Dermis blood vessel endothelial cell (primary cell): ENCODE results near the gene ZNF865. TPM values are rescaled to one million over a fixed set of nuclear protein-coding genes. Genes with fewer than 3 reads are reported as not detected.
"Not testable (repeated sequence)": the region's sequence is repeated elsewhere in the genome, so short reads cannot be mapped to it uniquely, and the experiment has no call there.

Experiments
- DNase-seq: peaks from one replicate; pipeline ENCODE4 v3.0.0; 2010
- total RNA-seq: library from RNA; depleted of rRNA; stranded (reverse); fragments of >200 nt; gene quantifications from 2 replicates; pipeline ENCODE4 v1.2.3, GENCODE V29; 2014

The ZNF865 gene
- total RNA-seq = 1.4 and 2.6 TPM in 2 replicates

GRCh38 chr19:55605637-55606470 lies at the start of gene ZNF865:
ZNF865 (plus strand) TSS chr19:55605647; CDS start chr19:55613619, 7,972 bp downstream.
- DNase-seq = peak; percentile 93

DNA sequence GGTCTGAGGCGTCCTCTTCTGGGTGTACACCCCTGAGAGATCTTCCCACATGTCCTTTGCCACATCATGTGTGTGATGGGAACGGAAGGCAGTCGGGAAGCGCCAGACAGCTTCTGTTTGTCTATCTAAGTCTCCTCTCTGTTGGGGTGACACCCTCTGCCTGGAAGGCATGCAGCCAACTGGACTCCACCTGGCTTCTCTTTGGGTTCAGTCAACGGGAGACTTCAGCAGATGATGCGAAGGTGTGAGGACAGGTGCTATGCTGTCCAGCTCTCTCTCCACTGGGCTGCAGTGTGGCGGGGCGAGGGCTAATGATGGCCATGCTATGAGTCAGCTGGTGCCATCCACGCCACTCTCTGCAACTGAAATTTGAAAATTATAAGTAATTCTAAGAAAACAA lies 45.8 kb upstream of the ZNF865 start:
- DNase-seq = no peak

DNA sequence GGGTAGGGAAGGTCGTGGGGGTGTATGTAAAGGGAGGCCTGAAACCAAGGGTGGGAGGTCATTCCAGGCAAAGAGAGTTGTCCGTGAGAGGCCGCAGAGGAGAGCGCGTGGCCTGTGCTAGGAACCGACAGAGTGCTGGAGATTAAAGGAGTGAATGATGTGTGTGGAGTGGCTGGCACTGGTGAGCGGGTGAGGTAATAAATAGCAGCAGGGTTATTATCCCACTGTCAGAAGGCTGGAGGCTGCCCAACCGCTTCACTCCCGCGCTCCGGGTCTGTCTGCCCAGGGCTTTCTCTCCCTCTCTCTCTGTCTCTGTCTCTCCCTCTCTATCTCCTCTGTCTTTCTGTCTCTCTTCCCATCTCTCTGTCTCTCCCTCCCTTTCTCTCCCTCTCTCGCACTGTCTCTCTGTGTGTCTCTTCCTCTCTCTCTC lies 42.2 kb upstream of the ZNF865 start:
- DNase-seq = no peak

- DNase-seq = no peak
Observed at GRCh38 chr19:55566823-55567222, 38.6 kb upstream of the ZNF865 start.

GRCh38 chr19:55567708-55568328 lies 37.6 kb upstream of the ZNF865 start:
- DNase-seq = no peak

DNA sequence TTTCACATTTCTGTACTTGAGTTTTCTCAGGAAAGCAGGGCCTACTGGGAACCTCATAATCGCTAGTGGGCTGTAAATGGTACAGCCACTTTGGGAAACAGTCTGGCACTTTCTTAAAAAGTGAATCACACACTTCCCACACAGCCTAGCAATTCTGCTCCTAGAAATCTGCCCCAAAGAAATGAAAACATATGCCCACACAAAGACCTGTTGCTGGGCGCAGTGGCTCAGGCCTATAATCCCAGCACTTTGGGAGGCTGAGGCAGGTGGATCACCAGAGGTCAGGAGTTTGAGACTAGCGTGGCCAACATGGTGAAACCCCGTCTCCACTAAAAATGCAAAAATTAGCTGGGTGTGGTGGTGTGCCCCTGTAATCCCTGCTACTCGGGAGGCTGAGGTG lies 36.0 kb upstream of the ZNF865 start:
- DNase-seq = not testable (repeated sequence)

GRCh38 chr19:55573929-55574328 lies 31.5 kb upstream of the ZNF865 start:
- DNase-seq = not testable (repeated sequence)

DNA sequence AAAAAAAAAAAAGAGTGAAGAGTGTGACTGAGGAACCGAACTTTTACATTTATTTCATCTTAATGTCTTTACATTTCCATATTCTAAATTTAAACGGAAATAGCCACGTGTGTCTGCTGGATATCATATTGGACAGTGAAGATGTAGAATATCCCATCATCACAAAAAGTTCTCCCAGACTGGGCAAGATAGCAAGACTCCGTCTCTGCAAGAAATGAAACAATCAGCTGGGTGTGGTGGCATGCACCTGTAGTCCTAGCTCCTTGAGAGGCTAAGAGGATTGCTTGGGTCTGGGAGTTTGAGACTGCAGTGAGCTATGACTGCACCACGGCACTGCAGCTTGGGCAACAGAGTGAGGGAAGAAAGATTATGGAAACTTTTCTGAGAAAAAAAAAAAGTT lies 28.7 kb upstream of the ZNF865 start:
- no peak for DNase-seq

- no peak for DNase-seq
Observed at GRCh38 chr19:55578031-55578760, 27.3 kb upstream of the ZNF865 start.

DNA sequence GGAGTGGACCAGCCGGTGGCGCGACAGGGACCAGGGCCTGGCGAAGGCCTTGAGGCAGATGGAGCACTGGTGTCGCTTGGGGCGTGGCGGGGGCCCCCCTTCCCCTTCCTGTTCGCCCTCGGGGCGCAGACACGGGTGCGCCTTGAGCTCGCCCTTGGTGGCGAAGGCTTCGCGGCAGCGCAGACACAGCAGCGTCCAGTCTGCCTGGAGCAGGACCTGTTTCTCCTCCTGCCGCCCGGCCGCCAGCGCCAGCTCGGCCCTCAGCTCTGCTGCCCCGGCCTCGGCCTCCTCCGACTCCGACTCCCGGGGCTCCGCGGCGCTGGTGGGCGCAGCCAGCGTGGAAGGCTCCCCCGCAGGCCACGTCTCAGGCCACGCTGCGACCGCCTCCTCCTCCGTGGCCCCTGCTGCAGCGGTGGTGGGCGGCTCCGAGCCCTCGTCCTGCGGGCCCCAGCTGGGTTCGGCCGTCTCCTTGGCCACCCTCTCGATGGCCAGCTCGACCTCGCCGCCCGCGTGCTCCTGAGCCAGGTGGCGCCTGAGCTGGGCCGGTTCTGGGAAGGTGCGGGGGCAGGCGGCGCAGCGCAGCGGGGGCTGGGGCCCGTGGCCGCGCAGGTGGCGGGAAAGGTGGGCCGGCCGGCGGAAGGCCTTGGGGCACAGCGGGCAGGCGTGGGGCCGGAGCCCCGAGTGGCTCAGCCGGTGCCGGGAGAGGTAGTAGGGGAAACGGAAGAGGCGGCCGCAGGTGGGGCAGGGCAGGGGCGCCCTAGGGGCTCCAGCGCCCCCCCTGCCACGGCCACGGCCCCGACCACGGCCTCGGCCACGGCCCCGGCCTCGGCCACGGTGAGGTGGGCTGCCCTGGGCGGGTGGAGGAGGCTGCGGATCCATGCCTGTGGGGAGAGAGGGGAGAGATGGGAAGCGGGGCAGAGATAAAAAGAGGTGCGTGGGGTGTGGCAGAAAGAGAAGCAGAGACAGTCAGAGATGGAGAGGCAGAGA lies 26.4 kb upstream of the ZNF865 start:
- DNase-seq = no peak

GRCh38 chr19:55579766-55580621 lies 25.5 kb upstream of the ZNF865 start:
- DNase-seq = no peak

DNA sequence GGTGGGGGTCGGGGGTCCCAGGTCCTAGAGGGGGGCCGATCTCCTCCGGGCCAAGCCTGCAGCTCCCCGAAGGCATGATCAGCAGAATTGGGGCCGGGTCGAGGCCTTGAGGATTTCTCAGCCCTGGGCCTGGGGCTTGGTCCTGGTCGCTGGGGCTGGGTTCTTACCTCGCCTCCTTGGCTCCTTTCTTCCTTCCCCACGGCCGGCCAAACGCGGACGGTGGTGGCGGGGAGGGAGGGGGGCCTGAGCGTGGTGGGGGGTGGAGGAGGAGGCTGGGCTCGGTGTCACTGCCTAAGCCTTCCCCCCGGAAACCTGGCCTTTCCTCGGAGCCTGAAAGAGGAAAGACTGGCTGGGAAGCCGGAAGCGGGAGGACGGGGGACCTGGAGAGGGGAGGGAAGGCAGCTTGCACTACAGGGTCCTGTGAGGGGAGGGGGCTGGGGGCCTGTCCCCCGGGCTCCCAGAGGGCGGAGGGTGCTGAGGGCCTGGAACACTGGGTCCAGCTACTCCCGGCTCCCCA lies 24.8 kb upstream of the ZNF865 start, which contains the start of gene ZNF579:
Gene ZNF579, minus strand, starts transcription at position 221 of the 517 bp plus-strand sequence. CDS start 1,209 bp downstream, outside the sequence.
- peak; percentile 92 for DNase-seq

- no peak for DNase-seq
Observed at GRCh38 chr19:55581145-55581822, 24.2 kb upstream of the ZNF865 start.

DNA sequence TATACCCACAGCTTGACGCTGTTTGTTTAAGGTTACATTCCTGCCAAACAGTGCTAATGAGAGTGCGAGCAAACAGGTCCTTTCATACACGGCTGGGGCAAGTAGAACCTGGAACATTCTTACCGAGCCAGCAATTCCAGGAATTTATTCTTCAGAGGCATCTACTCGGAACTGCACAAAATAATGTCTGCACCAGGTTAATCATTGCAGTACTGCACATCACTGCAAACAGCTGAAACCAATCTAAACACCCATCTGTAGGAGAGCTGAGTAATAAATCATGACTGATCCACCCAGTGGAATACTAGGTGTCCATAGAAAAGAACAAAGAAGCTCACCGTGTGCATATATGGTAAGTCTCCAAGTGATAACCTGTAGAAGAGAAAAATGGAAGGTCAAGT lies 23.6 kb upstream of the ZNF865 start:
- no peak for DNase-seq

- not testable (repeated sequence) for DNase-seq
Observed at GRCh38 chr19:55582284-55582683, 23.2 kb upstream of the ZNF865 start.

DNA sequence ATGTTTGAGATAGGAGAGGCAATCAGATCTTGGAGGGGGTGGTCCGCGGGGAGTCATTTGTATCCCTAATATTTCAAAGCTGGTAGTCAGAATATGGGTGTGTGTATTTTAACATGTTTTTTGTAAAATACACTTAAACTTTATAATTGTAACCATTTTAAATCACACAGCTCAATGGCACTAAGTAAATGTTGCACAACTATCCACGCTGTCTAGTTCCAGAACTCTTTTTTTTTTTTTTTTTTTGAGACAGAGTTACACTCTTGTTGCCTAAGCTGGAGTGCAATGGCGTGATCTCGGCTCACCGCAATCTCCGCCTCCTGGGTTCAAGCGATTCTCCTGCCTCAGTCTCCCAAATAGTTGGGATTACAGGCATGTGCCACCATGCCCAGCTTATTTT lies 21.6 kb upstream of the ZNF865 start:
- DNase-seq = not testable (repeated sequence)

DNA sequence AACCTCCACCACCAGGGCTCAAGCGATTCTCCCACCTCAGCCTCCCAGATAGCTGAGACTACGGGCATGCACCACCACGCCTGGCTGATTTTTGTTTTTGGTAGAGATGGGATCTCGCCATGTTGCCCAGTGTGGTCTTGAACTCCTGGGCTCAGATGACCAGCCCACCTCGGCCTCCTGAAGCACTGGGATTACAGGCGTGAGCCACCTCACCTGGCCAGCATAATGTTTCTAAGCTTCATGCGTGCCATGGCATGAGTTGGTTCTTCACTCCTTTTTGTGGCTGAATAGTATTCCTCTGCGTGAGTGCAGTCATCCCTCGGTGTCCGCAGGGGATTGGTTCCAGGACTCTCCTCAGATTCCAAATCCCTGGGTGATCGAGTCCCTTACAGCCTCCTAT lies 20.6 kb upstream of the ZNF865 start:
- DNase-seq = no peak

- DNase-seq = peak; percentile 69
Observed at GRCh38 chr19:55585658-55586339, 19.6 kb upstream of the ZNF865 start.

DNA sequence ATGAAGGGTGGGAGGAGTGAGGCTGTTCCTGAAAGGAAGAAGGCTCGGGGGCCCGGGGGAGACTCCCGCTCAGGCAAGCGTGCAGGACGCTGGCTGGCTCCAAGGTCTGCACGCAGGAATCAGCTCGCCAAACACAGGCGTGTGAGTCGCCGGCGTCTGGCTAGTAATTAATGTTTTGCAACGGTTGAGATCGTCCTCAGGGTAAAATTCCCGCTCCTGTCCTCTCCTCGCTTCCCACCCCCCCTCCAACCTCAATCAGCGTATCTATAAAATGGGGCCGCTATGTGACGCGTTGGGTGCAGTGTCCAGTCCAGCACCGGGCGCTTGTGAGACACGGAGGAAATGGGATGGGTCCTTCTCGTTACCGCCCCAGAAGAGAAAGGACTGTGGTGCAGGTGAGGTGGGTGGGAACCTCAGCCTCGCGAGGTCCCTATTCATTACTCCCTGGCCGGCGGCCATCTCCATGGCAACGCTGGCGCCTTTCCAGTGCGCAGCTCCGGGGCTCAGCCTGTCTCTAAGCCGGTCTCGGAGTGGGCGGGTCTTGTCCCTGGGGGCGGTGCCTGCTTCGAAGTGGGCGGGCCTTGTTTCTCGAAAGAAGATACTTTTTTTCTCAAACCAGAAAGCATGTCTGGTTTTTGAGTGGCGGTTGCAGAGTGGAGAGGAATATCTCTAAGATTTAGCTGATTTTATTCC lies 18.3 kb upstream of the ZNF865 start:
- peak; percentile 95 for DNase-seq
